ENCODE results near the gene COL6A2. TPM values are rescaled to one million over a fixed set of nuclear protein-coding genes. Genes with fewer than 3 reads are reported as not detected.
"Not testable (repeated sequence)": the region's sequence is repeated elsewhere in the genome, so short reads cannot be mapped to it uniquely, and the experiment has no call there.

Gene COL6A2
- total RNA-seq, 1 donor from 2014 or later = 1,821 TPM

- Mint-ChIP-seq H3K36me3 (ENCODE audit: unreplicated experiment) (peaks cover 32% of the 10 kb centered on the region), H3K4me1 (ENCODE audit: unreplicated experiment) (peaks cover 43% of the 10 kb centered on the region), H3K4me3 (ENCODE audit: unreplicated experiment) (peak overlapping the region; percentile 88), H3K27me3 (ENCODE audit: unreplicated experiment) (no peaks in the 10 kb centered on the region), H3K9me3 (ENCODE audit: unreplicated experiment) (peaks cover 35% of the 10 kb centered on the region), H3K27ac (ENCODE audit: unreplicated experiment) (peak overlapping the region; percentile 83)
- DNase-seq (ENCODE audit: extremely low spot score, unreplicated experiment) = peak; percentile 63
- TF ChIP-seq CTCF (IDR thresholded peaks at IDR 0.05) = no peak
Measured at GRCh38 chr21:46100020-46100419, 2.1 kb downstream of the COL6A2 start.

GRCh38 chr21:46100426-46100825 is 2.5 kb downstream of the COL6A2 start:
- H3K27ac Mint-ChIP-seq (ENCODE audit: unreplicated experiment) = peak overlapping the region; percentile 83
- peaks cover 43% of the 10 kb centered on the region for H3K4me1 Mint-ChIP-seq (ENCODE audit: unreplicated experiment)

DNA sequence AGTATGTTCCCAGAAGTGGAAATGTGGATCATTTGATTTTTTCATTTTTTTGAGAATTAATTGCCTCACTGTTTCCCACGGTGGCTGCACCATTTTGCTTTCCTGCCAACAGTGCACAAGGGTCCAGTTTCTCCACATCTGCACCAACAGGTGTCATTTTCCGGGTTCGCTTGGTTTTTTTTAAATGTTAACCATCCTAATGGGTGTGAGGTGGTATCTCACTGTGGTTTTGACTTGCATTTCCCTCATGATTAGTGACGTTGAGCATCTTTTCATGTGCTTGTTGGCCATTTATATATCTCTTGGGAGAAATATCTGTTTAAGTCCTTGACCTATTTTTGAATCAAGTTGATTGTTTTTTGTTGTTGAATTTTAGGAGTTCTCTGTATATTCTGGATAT is 3.0 kb downstream of the COL6A2 start:
- Mint-ChIP-seq H3K4me1 (ENCODE audit: unreplicated experiment) (peaks cover 43% of the 10 kb centered on the region), H3K27ac (ENCODE audit: unreplicated experiment) (peak overlapping the region; percentile 83), H3K4me3 (ENCODE audit: unreplicated experiment) (peak overlapping the region; percentile 88), H3K36me3 (ENCODE audit: unreplicated experiment) (peaks cover 38% of the 10 kb centered on the region), H3K9me3 (ENCODE audit: unreplicated experiment) (peaks cover 35% of the 10 kb centered on the region), H3K27me3 (ENCODE audit: unreplicated experiment) (no peaks in the 10 kb centered on the region)
- no peak for DNase-seq (ENCODE audit: extremely low spot score, unreplicated experiment)
- TF ChIP-seq CTCF (IDR thresholded peaks at IDR 0.05) = no peak

More at GRCh38 chr21:46100426-46100825, 2.5 kb downstream of the COL6A2 start:
- no peak for TF ChIP-seq CTCF (IDR thresholded peaks at IDR 0.05)
- Mint-ChIP-seq H3K36me3 (ENCODE audit: unreplicated experiment) (peaks cover 33% of the 10 kb centered on the region), H3K9me3 (ENCODE audit: unreplicated experiment) (peaks cover 35% of the 10 kb centered on the region), H3K27me3 (ENCODE audit: unreplicated experiment) (no peaks in the 10 kb centered on the region), H3K4me3 (ENCODE audit: unreplicated experiment) (peak overlapping the region; percentile 88)
- DNase-seq (ENCODE audit: extremely low spot score, unreplicated experiment) = peak; percentile 51

DNA sequence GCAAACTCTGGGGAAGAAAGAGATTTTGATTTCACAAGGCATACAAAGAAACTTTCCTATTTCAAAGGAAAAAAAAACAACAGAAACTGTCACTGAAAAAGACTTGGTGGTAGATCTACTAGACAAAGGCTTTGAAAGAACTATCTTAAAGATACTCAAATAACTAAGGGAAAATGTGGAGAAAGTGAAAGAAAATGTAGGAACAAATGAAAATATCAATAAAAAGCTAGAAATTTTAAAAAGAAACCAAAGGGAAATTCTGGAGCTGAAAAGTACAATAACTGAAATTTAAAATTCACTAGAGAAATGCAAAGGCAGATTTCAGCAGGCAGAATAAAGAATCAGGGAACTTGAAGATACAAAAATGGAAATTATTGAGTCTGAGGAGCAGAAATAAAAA is 6.2 kb downstream of the COL6A2 start:
- no peaks in the 10 kb centered on the region for H3K27me3 Mint-ChIP-seq (ENCODE audit: unreplicated experiment)
- no peak overlapping the region for H3K4me3 Mint-ChIP-seq (ENCODE audit: unreplicated experiment)
- H3K27ac Mint-ChIP-seq (ENCODE audit: unreplicated experiment) = peak overlapping the region; percentile 42
- H3K9me3 Mint-ChIP-seq (ENCODE audit: unreplicated experiment) = peaks cover 38% of the 10 kb centered on the region
- DNase-seq (ENCODE audit: extremely low spot score, unreplicated experiment) = no peak
- no peak for TF ChIP-seq CTCF (IDR thresholded peaks at IDR 0.05)
- H3K4me1 Mint-ChIP-seq (ENCODE audit: unreplicated experiment) = peaks cover 40% of the 10 kb centered on the region
- H3K36me3 Mint-ChIP-seq (ENCODE audit: unreplicated experiment) = peaks cover 56% of the 10 kb centered on the region

DNA sequence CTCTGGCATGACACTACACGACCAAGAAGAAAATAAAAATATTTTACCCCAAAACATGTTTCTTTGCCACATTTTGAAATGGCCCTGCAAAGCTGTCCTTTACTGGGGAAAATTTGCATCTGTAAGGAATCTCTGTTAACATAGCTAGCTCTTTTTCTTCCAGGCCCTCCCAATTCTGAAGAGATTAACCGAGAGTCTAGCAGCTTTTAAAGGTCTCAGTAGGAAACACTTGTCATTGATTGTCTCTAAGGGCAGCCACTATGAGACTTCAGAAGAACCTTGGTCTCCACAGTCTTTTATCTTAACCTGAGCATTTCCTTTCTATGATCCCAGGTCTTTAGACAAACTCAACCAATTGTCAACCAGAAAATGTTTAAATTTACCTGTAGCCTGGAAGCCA is 9.5 kb downstream of the COL6A2 start:
- not testable (repeated sequence) for H3K27ac Mint-ChIP-seq (ENCODE audit: unreplicated experiment); H3K27me3 Mint-ChIP-seq (ENCODE audit: unreplicated experiment); H3K4me3 Mint-ChIP-seq (ENCODE audit: unreplicated experiment); DNase-seq (ENCODE audit: extremely low spot score, unreplicated experiment)
- H3K9me3 Mint-ChIP-seq (ENCODE audit: unreplicated experiment) = peaks cover 27% of the 10 kb centered on the region
- H3K4me1 Mint-ChIP-seq (ENCODE audit: unreplicated experiment) = peaks cover 16% of the 10 kb centered on the region
- H3K36me3 Mint-ChIP-seq (ENCODE audit: unreplicated experiment) = peaks cover 43% of the 10 kb centered on the region

GRCh38 chr21:46108827-46109312 is 11.0 kb downstream of the COL6A2 start:
- no peak overlapping the region for H3K27ac Mint-ChIP-seq (ENCODE audit: unreplicated experiment)
- peak; percentile 68 for DNase-seq (ENCODE audit: extremely low spot score, unreplicated experiment)
- H3K36me3 Mint-ChIP-seq (ENCODE audit: unreplicated experiment) = peaks cover 38% of the 10 kb centered on the region

More at GRCh38 chr21:46108827-46109312, 11.0 kb downstream of the COL6A2 start:
- peaks cover 13% of the 10 kb centered on the region for H3K9me3 Mint-ChIP-seq (ENCODE audit: unreplicated experiment)
- H3K27me3 Mint-ChIP-seq (ENCODE audit: unreplicated experiment) = no peaks in the 10 kb centered on the region
- H3K4me1 Mint-ChIP-seq (ENCODE audit: unreplicated experiment) = peaks cover 11% of the 10 kb centered on the region
- no peak for TF ChIP-seq CTCF (IDR thresholded peaks at IDR 0.05)
- H3K4me3 Mint-ChIP-seq (ENCODE audit: unreplicated experiment) = no peak overlapping the region
